ENCODE measurements around the gene C1QTNF9B.
A peak's percentile ranks its signal among the peaks of the same experiment; 100 is the strongest.

The C1QTNF9B gene

DNA sequence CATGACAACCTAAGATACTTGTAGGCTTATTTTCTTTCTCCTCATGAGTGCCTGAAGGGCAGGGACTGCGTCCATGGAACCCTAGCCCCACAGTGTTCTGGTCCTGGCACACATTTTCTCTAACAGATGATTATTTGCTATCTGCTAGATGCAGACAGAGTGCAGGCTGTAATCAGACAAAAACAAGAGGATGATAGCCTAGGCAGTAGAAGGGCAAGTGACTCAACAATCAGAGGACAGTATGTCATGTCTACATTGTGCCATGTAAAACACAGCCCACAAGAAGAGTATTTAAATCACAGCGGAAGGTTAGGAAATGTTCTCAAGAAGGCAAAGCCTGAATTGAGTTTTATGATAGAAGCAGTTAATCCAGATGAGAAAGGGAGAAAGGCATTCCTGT, 37.4 kb downstream of the C1QTNF9B start:
- no peak for DNase-seq

DNA sequence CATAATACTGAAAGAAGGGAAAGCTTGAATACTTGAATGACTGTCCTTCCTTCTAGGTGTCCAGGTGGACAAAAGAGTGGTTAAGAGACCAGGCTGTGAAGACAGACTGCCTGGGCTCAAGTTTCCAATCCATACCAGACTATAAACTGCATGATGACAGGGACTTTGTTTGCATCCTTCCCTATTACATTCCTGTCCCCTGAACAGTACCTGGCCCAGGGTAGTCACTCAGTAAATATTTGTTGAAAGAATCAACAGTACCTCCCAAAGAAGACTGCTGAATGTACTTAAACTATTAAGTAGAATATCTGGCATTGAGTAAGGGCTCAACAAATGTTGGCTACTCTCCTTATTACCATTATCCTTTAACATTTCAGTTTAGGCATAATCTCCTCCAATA, 37.8 kb downstream of the C1QTNF9B start:
- no peak for DNase-seq

DNA sequence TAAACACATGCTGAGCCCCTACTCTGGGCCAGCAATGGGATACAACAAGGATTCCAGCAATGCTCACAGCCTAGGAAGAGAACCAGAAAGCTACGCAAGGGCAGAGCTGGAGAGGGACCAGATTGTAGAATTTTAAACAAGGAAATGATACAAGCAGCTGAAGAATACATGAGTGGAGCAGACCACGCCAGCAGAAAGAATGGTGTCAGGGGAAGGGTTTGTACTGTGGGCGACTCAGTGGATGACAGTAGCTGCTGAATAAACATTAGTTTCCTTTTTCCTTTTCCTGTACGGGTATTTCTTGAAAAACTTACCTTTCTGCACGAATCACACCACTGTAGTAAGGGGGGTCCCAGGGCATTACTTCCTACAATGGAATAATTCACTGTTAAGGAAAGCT, 38.8 kb downstream of the C1QTNF9B start:
- DNase-seq, result no peak

DNA sequence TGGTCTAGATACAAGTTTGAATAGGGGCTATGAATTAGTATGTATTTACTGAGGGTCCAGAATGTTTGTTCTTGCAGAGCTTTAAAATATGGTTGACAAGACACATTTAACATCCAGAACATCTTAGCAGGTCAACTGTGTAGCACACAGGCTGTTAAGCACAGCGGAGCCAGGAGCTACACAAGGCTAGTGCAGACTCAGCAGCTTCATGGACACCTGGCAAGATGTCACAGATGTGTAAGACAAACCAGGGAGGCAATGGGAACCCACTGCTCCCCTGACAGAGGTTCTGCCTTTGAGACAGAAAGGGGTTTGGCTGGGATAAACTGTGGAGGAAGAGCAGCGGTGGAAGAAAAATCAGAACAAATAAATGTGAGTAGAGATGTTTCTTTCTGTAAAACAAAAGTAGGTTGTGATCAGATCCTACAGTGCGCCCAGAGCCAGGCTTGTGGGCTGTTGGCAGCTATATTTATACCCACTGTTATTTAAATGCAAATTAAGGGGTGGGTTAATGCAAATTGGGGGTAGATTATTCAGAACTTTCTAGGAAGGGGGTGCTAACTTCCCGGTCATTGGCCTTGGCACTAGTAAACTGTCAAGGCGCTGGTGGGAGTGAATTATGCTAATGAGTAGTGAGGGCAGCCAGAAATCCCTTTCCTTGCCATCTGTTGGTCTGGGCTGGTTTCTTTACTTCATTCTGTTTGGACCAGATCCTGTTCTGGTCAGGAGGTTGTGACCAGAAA, 41.1 kb downstream of the C1QTNF9B start:
- peak in 11 of 56 donors; percentile 4 to 43 (median 28) for DNase-seq

DNA sequence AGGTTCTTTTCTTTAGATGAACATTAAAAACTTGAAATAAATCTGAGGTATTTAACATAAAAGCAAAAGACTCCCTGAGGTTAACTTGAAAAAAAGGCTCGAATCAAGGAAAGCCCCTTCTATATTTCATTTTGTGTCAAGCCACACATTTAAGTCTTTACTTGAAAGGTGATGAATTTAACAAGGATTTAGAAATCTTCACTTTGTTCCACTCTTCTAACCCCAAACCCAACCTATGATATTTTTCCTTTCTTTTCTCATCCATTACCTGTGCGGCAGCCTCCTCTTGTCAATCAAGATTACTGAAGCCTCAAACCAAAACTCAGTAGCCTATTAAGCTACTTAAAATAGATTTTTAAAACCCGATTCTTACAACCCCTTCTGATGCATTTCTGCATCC, 41.9 kb downstream of the C1QTNF9B start:
- DNase-seq, result no peak

DNA sequence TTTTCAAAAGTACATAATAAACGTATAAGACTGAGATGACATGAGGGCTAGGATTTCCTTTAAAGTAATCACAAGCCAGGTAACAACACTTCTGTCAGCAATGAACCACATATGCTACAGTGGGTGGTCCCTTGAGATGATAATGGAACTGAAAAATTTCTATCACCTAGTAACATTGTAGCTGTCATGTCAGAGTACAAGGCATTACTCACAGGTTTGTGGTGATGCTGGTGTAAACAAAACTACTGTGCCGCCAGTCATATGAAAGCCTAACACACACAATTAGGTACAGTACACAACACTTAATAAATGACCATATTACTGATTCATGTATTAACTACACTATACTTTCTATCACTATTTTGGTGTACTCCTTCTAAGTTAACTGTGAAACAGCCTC, 45.0 kb downstream of the C1QTNF9B start:
- DNase-seq, result no peak

DNA sequence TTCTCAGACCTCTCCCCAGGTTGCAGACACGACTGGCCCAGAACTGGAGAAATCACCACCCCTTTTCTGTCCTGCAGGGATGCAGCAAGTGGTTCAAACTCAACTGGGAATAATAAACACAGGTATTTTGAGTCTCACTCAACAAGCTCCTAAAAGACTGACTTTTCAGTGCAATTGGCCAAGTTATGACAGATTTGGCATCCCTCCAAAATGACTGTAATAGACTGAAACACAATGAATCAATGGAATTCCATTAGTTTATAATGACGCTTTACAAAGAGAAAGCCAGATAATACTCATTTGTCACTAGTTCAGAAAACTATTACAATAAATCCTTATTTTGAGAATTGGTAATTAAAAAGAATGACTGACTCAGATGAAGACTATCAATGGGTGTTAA, 46.2 kb downstream of the C1QTNF9B start:
- no peak for DNase-seq

DNA sequence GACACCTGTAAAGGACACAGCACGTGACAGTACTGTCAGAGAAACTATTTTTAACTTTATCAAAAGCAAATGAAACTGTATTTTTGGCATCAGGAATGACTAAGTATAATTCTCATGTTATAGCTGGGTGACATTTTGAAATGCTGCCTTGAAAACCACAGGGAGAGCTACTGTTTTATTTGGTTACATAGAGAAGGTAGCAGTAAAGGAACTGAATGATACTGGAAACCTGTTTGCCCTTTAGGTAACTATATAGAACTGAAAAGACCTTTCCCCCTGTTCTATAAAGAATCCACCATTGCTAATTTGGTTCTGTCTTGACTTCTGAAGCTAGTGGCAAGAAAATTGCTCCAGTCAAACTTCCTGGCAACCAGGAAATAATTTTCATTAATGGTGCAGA, 47.2 kb downstream of the C1QTNF9B start:
- DNase-seq, result no peak

DNA sequence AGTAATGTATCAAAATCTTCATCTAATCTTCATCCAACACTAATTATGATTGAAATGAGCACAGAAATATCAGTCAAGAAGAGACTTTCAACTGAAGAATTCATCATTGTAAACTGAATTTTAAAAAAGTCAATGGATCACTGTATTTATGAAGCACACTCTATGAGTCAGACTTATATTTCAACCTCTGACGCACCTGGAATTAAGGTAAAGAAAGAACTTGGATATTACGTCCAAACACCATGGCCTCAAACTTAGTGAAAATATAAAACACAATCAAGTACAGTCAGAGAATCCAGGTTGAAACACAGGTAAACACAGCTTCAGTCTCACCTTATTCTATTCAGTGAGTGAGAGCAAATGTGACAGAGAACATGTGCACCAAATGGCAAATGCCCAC, 47.6 kb downstream of the C1QTNF9B start:
- DNase-seq, result no peak

DNA sequence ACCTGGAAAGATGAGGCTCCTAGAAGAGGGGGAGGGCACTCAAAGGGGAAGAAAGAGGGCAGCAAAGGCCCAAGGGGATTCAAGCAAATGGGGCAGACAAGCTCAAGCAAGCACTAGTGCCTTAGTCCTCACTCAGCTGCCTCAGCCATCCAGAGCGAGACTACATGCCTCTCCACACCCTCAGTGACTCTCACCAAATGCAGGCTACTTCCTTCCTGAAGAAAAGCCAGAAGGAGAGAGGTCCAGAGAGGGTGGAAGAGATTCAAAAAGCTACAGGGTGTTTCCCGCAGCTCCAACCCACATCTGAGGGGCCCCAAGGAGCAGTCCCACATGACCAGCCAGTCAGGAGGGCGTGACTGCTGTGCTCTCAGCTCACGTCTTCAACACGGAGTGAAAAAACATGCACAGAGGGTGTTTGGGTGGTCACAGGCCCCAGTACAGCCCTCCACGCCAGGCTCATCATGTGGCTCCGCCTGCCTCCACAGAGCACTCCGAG, 48.6 kb downstream of the C1QTNF9B start:
- DNase-seq, result no peak

DNA sequence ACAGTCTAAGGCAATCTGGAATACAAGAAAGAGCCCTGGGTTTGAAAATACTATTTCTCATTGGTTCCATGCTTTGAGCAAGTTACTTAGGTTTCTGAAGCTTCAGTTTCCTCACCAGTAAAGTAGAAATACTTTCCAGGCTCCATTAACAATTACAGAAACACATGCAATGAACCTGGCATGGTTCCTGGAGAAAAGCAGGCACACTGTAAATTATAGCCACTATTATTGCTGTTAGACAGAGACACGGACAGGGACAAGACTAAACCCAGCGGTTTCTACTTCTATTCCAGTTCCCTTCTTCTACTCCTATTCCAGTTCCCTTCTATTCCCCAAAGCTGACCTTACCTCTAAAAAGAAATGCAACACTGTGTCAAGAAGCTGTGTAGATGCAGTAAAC, 49.3 kb downstream of the C1QTNF9B start:
- DNase-seq, result no peak

DNA sequence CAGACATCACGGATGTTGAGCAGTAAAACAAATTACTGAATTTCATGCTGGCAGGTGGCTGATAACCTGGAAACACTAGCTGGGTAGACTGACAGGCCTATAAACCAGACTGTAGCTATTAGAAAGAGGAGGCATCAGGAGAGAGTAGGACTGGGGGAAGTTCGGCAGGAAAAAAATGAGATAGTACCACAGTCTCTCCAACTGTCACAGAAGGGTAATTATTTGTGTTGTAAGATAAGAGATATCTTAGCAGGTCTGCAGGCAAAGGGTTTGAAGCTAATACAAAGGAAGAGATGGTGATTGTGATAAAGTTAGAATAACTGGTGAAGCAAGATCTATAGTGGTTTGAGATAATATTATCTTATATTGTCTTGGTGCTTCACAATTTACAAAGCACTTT, 49.8 kb downstream of the C1QTNF9B start:
- DNase-seq, result no peak

DNA sequence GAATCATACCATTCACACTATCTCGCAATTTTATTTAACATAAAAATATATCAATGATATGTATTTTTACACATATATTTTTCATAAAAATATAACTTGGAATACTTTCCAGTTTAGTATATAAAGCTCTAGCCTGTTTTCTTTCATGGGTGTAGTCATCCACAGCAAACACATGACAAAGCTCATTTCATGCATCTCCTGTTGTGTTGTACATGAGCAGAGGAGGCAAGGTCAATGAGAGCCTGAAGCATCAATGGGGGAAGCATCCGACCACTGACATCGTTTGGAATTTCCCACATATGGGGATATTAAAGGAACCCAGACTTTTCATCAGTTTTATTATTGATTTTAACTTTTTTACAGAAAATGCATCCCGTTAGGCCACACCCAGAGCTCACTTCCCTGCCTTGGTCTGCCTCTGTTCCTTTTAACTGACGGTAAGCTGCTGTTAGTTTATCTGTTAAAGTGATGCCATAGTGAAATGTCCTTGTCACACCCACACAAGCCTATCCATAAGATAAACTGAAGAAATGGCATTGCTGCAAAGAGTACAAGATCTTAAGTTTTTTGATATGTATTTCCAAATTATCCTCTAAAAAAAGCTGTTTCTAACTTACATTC, 52.1 kb downstream of the C1QTNF9B start:
- no peak for DNase-seq

DNA sequence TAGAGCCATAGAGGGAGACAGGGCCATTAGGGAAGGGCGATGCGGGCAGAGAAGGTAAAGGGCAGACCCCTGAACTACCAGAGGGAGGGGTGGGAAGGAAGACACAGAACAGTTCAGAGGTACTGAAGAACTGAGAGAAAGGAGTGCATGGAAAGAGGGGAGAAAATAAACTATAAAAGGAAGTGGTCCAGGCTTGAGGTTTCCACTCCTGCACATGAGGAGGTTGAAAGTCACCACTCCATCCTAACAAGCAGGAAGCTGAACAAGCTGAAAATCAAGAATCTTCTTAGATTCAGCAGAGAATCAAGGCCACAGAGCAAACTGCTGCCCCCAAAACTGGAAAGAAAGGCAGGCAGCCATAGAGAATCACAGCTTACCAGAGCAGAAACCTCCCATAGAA, 53.2 kb downstream of the C1QTNF9B start:
- DNase-seq, result no peak

DNA sequence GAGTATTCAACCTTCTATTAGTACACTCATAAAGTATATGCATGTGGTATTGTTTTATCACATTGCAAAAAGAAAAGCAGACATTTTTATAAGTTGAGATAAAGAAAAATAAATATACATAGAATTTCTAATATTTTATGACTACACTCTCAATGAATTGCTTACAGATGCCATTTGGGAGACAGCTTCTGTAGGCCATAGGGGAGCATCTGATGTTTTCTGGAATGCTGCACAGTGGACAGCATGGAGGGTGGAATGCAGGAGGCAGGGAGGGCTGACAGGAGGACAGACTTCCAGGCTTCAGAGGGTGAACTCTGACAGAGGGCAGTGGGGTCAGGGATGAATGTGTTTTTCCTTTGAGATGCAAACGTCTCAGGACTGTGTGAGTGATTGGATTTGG, 53.9 kb downstream of the C1QTNF9B start:
- DNase-seq, result no peak

DNA sequence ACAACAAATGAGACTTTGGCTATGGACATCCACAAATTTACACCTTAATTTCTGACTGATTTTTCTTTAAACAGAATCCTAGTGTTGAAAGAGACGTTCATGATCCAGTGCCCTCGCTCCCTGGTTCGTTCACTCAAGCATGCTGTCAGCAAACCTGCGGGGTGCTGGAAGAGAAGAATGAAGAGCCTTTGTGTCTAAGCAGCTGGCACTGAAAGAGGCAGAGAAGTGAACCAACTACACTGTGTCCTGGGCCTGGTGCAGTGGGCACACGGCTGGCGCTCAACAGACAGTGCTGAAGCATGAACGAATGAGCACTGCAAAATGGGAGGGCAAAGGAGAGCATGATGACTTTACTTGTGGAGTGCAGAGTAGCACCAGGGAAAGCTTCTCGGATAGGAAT, 54.9 kb downstream of the C1QTNF9B start:
- peak in 3 of 56 donors; percentile 5 to 17 (median 13) for DNase-seq
